Measurements from ENCODE around the gene PLB1.
"Not testable (repeated sequence)": the region's sequence is repeated elsewhere in the genome, so short reads cannot be mapped to it uniquely, and the experiment has no call there.

Gene PLB1

GRCh38 chr2:28465148-28465885 lies 30.5 kb upstream of the PLB1 start:
- no peak for DNase-seq (ENCODE audit: low read depth)
- H3K4me3 ChIP-seq (ENCODE audit: control insufficient read depth, low read depth, low read length), result no peak overlapping the region

DNA sequence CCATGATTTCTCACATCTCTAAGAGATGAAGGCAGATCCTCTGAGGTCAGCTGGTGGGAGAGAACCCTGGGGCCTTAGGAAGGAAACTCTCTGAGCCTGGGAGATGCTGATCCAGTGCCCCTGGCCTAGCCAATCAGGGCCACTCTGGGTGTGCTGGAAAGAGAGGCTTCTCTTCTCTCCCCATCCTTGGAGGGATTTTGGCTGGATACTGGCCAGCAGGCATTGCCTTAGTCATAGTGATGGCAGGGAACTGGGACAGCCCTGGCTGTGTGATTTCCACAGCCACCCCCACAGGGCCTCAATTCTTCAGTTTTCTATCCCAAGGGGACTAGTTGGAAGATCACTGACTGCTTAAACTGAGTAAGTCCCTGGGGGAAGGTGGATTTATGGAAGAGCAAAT lies 26.6 kb upstream of the PLB1 start:
- peak; percentile 77 for DNase-seq (ENCODE audit: low read depth)
- no peak for TF ChIP-seq CTCF (conservative IDR thresholded peaks at IDR 0.05; ENCODE audit: control insufficient read depth, insufficient read depth, low read depth, low read length)
- no peak overlapping the region for H3K4me3 ChIP-seq (ENCODE audit: control insufficient read depth, low read depth, low read length)

More at GRCh38 chr2:28465148-28465885, 30.5 kb upstream of the PLB1 start:
- no peak for TF ChIP-seq CTCF (conservative IDR thresholded peaks at IDR 0.05; ENCODE audit: control insufficient read depth, insufficient read depth, low read depth, low read length)

DNA sequence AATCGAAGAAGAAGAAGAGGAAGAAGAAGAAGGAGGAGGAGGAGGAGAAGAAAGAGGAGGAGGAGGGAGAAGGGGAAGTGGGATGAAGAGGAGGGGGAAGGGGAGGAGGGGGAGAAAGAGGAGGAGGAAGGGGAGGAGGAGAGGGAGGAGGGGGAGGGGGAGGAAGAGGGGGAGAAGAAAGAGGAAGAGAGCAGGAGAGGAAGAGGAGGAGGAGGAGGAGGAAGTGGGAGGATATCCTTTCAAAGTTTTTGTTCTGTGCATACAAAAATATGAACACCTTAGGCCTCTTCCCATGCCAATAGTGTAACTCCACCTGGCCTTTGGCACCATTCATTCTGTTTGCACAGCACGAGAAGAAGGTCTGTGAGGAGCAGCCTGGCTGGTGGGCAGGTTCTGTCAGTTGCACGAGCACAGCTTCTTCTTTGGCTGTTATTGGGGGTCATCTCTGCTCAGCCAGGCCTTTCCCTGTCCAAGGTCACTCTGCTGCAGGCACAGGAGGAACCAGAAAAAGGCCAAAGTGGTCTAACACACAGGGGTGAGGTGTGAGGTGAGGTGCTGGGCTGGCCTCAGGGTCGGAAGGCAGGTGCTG lies 25.8 kb upstream of the PLB1 start:
- no peak for DNase-seq (ENCODE audit: low read depth)
- H3K4me3 ChIP-seq (ENCODE audit: control insufficient read depth, low read depth, low read length), result no peak overlapping the region
- TF ChIP-seq CTCF (conservative IDR thresholded peaks at IDR 0.05; ENCODE audit: control insufficient read depth, insufficient read depth, low read depth, low read length), result no peak

DNA sequence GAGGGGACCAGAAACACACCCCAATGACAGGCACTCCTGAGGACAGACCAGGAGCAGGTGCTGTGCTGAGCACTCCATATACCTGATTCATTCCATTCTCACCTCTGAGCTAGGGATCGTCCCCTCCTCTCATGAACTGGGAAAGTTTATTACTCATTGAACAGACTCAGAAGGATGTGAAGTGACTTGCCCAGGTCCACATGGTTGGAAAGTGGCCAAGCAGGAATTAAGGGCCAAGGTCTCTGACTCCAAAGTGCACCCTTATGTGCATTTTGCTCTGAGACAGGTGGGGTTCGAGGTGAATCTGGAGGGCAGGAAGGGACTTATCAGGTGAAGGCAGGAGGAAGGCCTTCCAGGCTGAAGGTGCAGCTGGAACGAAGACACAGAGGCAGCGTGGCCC lies 25.1 kb upstream of the PLB1 start:
- no peak for DNase-seq (ENCODE audit: low read depth)
- TF ChIP-seq CTCF (conservative IDR thresholded peaks at IDR 0.05; ENCODE audit: control insufficient read depth, insufficient read depth, low read depth, low read length), result no peak
- no peak overlapping the region for H3K4me3 ChIP-seq (ENCODE audit: control insufficient read depth, low read depth, low read length)

DNA sequence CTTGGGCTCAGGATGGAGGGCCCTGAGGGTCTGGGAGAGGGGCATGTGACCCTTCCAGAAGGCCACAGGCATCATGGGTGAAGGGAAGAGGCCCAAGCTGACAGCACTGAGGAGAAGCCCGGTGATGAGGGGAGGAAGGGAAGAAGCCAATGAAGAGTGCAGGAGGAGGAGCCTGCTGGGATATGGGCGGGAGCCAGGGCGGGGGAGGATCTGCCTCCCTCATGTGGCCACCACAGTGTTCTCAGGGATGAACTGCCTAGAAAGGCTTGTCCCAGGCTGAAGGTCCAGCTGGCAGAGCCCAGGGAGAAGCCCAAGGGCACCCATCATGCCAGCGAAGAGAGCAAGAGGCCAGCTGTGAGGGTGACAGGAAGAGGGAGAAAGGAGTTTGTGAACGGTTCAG lies 24.6 kb upstream of the PLB1 start:
- TF ChIP-seq CTCF (conservative IDR thresholded peaks at IDR 0.05; ENCODE audit: control insufficient read depth, insufficient read depth, low read depth, low read length), result no peak
- H3K4me3 ChIP-seq (ENCODE audit: control insufficient read depth, low read depth, low read length), result no peak overlapping the region
- no peak for DNase-seq (ENCODE audit: low read depth)

DNA sequence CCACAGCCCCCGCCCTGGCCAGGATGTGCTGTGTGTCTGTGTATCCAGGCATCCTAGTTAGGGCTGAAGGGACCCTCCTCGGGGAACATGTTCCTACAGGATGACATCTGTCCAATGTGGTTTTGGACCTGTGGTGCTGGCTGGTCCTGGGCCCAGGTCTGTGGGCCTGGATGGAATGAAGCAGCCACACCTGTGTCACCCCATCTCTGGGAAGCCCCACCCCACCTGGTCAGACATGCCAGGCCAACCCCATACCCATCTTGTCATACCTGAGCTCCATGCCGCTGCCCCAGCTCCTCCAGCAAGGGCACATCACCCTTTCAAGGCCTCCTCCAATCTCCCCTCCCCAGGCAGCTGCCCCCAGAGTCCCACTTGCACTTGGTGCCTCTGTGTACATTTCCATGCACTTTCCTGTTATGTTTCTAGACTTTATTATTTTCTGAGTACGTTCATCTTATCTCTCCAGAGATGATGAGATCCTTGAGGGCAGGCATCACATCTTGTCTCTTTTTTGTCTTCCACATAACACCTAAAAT lies 24.1 kb upstream of the PLB1 start:
- no peak for DNase-seq (ENCODE audit: low read depth)
- TF ChIP-seq CTCF (conservative IDR thresholded peaks at IDR 0.05; ENCODE audit: control insufficient read depth, insufficient read depth, low read depth, low read length), result no peak
- H3K4me3 ChIP-seq (ENCODE audit: control insufficient read depth, low read depth, low read length), result no peak overlapping the region

DNA sequence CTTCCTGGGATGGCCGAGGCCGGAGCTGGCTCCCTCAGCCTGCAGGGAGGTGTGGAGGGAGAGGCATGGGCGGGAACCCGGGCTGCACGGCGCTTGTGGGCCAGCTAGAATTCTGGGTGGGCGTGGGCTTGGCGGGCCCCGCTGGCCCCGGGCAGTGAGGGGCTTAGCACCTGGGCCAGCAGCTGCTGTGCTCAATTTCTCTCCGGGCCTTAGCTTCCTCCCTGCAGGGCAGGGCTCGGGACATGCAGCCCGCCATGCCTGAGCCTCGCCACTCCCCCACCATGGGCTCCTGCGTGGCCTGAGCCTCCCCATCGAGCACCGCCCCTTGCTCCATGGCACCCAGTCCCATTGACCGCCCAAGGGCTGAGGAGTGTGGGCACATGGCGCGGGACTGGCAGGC lies 23.2 kb upstream of the PLB1 start:
- H3K4me3 ChIP-seq (ENCODE audit: control insufficient read depth, low read depth, low read length); DNase-seq (ENCODE audit: low read depth): not testable (repeated sequence)
